ENCODE data around the gene TBC1D3I. TPM values are rescaled to one million over a fixed set of nuclear protein-coding genes. Genes with fewer than 3 reads are reported as not detected.
"Not testable (repeated sequence)": the region's sequence is repeated elsewhere in the genome, so short reads cannot be mapped to it uniquely, and the experiment has no call there.

Gene TBC1D3I
- total RNA-seq, 1 experiment from 2014 or later, result not detected

DNA sequence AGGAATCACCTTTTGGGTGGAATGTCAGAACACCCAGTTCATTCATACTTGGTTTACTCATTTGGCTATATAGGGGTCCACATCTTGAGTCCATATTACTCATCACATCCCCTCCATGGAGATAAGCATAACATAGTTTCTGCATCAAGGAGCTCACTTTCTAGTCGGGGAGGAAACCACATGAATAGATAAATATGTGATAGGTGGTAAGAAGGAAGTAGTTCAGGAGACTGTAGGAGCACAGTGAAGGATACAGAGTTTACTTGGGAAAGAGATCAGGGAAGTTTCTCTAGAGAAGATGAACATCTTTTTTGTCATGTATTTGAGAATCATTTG is 57.9 kb downstream of the TBC1D3I start:
- DNase-seq (ENCODE audit: low read depth), result not testable (repeated sequence)

DNA sequence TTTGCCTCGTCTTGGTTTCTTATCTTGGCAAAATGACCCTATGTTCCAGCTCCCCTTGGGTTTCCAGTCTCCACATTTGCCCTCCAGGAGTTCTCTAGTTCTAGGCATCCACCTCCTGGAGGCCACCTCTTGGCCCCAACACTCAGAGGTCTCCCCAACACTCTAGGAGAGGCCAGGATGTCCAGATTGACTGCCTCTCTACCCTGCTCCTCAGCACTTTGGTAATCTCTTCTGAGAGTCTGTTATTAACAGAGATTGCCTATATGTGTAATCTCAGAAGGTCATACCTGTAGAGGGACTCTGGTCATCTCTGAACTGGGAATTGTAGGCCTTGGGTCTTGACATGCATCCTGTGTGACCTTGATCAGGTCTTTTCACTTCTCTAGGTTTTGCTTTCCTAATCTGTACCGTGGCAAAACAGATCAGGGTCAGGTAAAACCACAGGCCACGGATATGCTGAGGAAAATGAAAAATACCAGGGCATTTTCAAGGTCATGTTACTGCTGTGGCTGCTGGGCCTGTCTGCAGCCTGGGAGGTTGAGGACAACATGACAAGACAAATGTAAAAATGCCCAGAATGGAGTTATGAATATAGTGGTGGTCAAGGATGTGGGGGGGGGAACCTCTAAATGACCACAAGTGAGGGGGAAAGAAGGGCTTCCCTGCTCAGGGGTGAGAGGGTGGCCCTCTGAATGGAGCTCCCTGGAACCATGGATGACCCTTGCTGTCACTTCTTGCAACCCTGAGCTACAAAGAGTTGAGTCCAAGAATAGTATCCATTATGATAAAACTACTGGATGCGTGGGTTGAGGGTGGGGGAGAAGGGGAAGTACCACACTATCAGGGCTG is 58.5 kb downstream of the TBC1D3I start:
- no peak for DNase-seq (ENCODE audit: low read depth)

DNA sequence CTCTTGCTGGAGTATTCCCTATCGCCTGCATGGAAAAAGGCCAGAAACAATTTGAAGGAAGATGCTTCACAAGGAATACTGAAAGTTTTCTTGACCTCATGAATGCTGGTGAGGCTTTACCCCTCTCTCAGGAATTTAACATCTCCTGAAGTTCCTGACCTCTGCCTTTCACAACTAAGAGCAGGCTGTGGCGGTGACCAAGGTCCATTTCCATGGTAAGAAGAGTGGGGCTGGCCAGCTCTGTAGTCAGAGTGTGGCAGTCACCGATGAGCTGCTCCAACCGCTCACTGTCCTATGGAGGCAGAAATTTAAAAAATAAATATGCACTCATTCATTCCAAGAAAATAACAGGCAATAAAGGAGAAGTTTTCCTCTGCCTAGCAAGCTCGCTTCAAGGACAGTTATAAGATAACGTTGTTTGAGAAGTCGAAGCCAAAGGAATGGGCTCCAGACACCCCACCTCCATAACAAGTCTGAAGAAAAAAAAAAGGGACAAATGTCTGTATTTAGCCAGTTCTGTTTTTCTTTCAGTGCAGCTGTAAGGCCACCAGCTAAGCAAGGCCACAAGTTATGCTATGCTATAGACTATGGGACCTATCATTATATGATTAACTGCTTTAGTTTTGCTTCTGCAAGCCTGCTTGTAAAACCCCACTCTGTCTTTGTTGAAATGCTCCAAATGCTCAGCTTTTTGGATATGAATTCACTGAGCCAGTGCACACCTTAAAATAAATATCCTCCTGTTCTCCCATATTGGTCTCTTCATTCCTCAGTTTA is 59.5 kb downstream of the TBC1D3I start:
- DNase-seq (ENCODE audit: low read depth), result no peak

Other genes with a start within 250 kb of the TBC1D3I start
- not detected in 2 replicates for gene CCL23, start 246.6 kb downstream of the TBC1D3I start, total RNA-seq (2014; rRNA removed; shearing (Covaris generic))
- not detected in 2 replicates for gene CCL18, start 200.3 kb downstream of the TBC1D3I start, total RNA-seq (2014; rRNA removed; shearing (Covaris generic))
- 0.96 TPM in 1 of 2 replicates, not detected in the other for gene CCL3, start 174.4 kb downstream of the TBC1D3I start, total RNA-seq (2014; rRNA removed; shearing (Covaris generic))
- not detected in 2 replicates for gene CCL4, start 160.7 kb downstream of the TBC1D3I start, total RNA-seq (2014; rRNA removed; shearing (Covaris generic))
- gene TBC1D3B, start 87.9 kb downstream of the TBC1D3I start, total RNA-seq (2014; rRNA removed; shearing (Covaris generic)), result 1.1 TPM in 1 of 2 replicates, not detected in the other
- gene CCL3L1, start 67.8 kb downstream of the TBC1D3I start, total RNA-seq (2014; rRNA removed; shearing (Covaris generic)), result 0.60 TPM in 1 of 2 replicates, not detected in the other
- not detected in 2 replicates for gene CCL4L2, start 53.5 kb downstream of the TBC1D3I start, total RNA-seq (2014; rRNA removed; shearing (Covaris generic))
- gene TBC1D3G, start 59.3 kb upstream of the TBC1D3I start, total RNA-seq (2014; rRNA removed; shearing (Covaris generic)), result not detected in 2 replicates
- gene TBC1D3H, start 123.9 kb upstream of the TBC1D3I start, total RNA-seq (2014; rRNA removed; shearing (Covaris generic)), result not detected in 2 replicates
- 35.0 and 41.0 TPM in 2 replicates for gene ZNHIT3, start 222.1 kb upstream of the TBC1D3I start, total RNA-seq (2014; rRNA removed; shearing (Covaris generic))

Measured in RPMI7951 (cell line).